ENCODE results near the gene NAALADL2. TPM values are rescaled to one million over a fixed set of nuclear protein-coding genes. Genes with fewer than 3 reads are reported as not detected.

Gene NAALADL2
- total RNA-seq, 1 experiment from 2014 or later = 1.6 TPM

GRCh38 chr3:174862666-174863065, 3.5 kb downstream of the NAALADL2 start:
- Histone ChIP-seq H2AK5ac (ENCODE audit: insufficient read length, low read length) (no peak overlapping the region), H3K23ac (ENCODE audit: insufficient read length, low read depth, low read length) (no peak overlapping the region), H4K8ac (replicated peaks; ENCODE audit: insufficient read length, low read depth, low read length) (no peak overlapping the region), H2BK5ac (ENCODE audit: insufficient read length, low read length) (no peak overlapping the region), H3T11ph (ENCODE audit: low read length) (no peak overlapping the region), H3K14ac (ENCODE audit: insufficient read depth, low read length) (no peak overlapping the region), H2AFZ (ENCODE audit: low read length) (no peak overlapping the region), H3K23me2 (ENCODE audit: insufficient read length, low read depth, low read length, poor library complexity, severe bottlenecking) (no peaks in the 10 kb centered on the region), H3K27ac (ENCODE audit: insufficient read length, low read depth, low read length) (no peak overlapping the region), H3K9ac (ENCODE audit: extremely low read depth, insufficient read length, low read length) (no peak overlapping the region), H3K27me3 (ENCODE audit: insufficient read depth, low read length) (no peaks in the 10 kb centered on the region), H2BK12ac (ENCODE audit: insufficient read length, low read depth, low read length) (no peak overlapping the region), H3K79me1 (ENCODE audit: insufficient read depth, low read depth, low read length, poor library complexity, severe bottlenecking) (no peaks in the 10 kb centered on the region), H2BK120ac (ENCODE audit: low read depth, low read length, poor library complexity, severe bottlenecking) (no peak overlapping the region), H3K18ac (ENCODE audit: insufficient read length, low read depth, low read length) (no peak overlapping the region), H3K4ac (ENCODE audit: low read depth, low read length) (no peak overlapping the region), H3K4me1 (ENCODE audit: insufficient read depth, low read length) (no peaks in the 10 kb centered on the region), H3K56ac (ENCODE audit: insufficient read length, low read depth, low read length) (no peak overlapping the region), H3K79me2 (ENCODE audit: insufficient read depth, low read length) (no peaks in the 10 kb centered on the region), H3K9me3 (ENCODE audit: control insufficient read depth, low read depth, low read length) (no peaks in the 10 kb centered on the region), H4K91ac (ENCODE audit: insufficient read length, low read depth, low read length) (no peak overlapping the region), H4K20me1 (ENCODE audit: control insufficient read depth, insufficient read depth, insufficient read length) (no peaks in the 10 kb centered on the region), H2BK15ac (ENCODE audit: low read depth, low read length) (no peak overlapping the region), H2BK20ac (ENCODE audit: low read depth, low read length, poor library complexity, severe bottlenecking) (no peak overlapping the region), H3K4me2 (ENCODE audit: insufficient read depth, insufficient read length, low read length) (no peak overlapping the region), H4K5ac (ENCODE audit: insufficient read length, low read depth, low read length) (no peak overlapping the region)
- no peak for DNase-seq
- no peak for TF ChIP-seq CTCF (conservative IDR thresholded peaks at IDR 0.05)
- H3K9me3 Mint-ChIP-seq = no peaks in the 10 kb centered on the region
- no peaks in the 10 kb centered on the region for H3K36me3 Mint-ChIP-seq (ENCODE audit: insufficient read depth in 1 of 3, low read depth in 3 of 3)
- no peaks in the 10 kb centered on the region for H3K27me3 Mint-ChIP-seq (ENCODE audit: low read depth)
- H3K4me1 Mint-ChIP-seq = peaks cover 15 to 20% of the 10 kb centered on the region in 2 experiments
- no peak overlapping the region for H3K4me3 Mint-ChIP-seq
- peak overlapping the region in 1 of 3 experiments; percentile 27; a peak in 1 of 7 replicates for H3K27ac Mint-ChIP-seq
- WGBS (ENCODE audit: extremely low coverage, insufficient read length, low lambda C conversion rate) = no CpG with 5 or more reads among the region's 3 CpGs

All from H9 (cell line).